NAMALWA (cell line): Measurements from ENCODE around the gene CDYL.

Source experiments
- DNase-seq: peaks from one replicate; pipeline ENCODE4 v3.0.0-alpha.2; 2015; ENCODE audit warnings: low spot score

Gene CDYL

GRCh38 chr6:4884646-4885340, 108.6 kb downstream of the CDYL start:
- DNase-seq, result peak; percentile 22

- DNase-seq, result no peak
Measured at GRCh38 chr6:4885341-4885933, 109.2 kb downstream of the CDYL start.

- no peak for DNase-seq
Measured at GRCh38 chr6:4888841-4889240, 112.6 kb downstream of the CDYL start.

GRCh38 chr6:4889701-4890100, 113.5 kb downstream of the CDYL start:
- DNase-seq, result no peak

- no peak for DNase-seq
Measured at GRCh38 chr6:4890191-4890590, 114.0 kb downstream of the CDYL start.

GRCh38 chr6:4890627-4891026, 114.4 kb downstream of the CDYL start:
- no peak for DNase-seq

- DNase-seq, result no peak
Measured at GRCh38 chr6:4891141-4891540, 114.9 kb downstream of the CDYL start.

GRCh38 chr6:4892785-4893485, 116.7 kb downstream of the CDYL start:
- DNase-seq, result no peak

GRCh38 chr6:4894049-4894448, 117.8 kb downstream of the CDYL start:
- DNase-seq, result no peak

- DNase-seq, result no peak
Measured at GRCh38 chr6:4895971-4896370, 119.8 kb downstream of the CDYL start.

- no peak for DNase-seq
Measured at GRCh38 chr6:4896401-4896800, 120.2 kb downstream of the CDYL start.

GRCh38 chr6:4899249-4900034, 123.2 kb downstream of the CDYL start:
- DNase-seq, result no peak

GRCh38 chr6:4901386-4902061, 125.3 kb downstream of the CDYL start:
- DNase-seq, result no peak

- DNase-seq, result peak; percentile 30
Measured at GRCh38 chr6:4902363-4902762, 126.2 kb downstream of the CDYL start.

GRCh38 chr6:4903121-4903520, 126.9 kb downstream of the CDYL start:
- no peak for DNase-seq

- DNase-seq, result no peak
Measured at GRCh38 chr6:4903751-4904370, 127.7 kb downstream of the CDYL start.

- DNase-seq, result no peak
Measured at GRCh38 chr6:4904461-4905025, 128.3 kb downstream of the CDYL start.

GRCh38 chr6:4905826-4906225, 129.6 kb downstream of the CDYL start:
- DNase-seq, result no peak

GRCh38 chr6:4906293-4907276, 130.4 kb downstream of the CDYL start:
- no peak for DNase-seq

- DNase-seq, result no peak
Measured at GRCh38 chr6:4907602-4908001, 131.4 kb downstream of the CDYL start.
